Mesothelial cell of epicardium (in vitro differentiated cells): Measurements from ENCODE around the gene ECPAS. TPM values are rescaled to one million over a fixed set of nuclear protein-coding genes. Genes with fewer than 3 reads are reported as not detected.
"Not testable (repeated sequence)": the region's sequence is repeated elsewhere in the genome, so short reads cannot be mapped to it uniquely, and the experiment has no call there.

Experiments used
- DNase-seq, 2 experiments: peaks; one replicate each; pipeline ENCODE4 v3.0.0; 2021; ENCODE audit warnings: low spot score in 2 of 2; ENCODE audit not compliant: unreplicated experiment in 2 of 2
- H3K27ac Mint-ChIP-seq: 2 replicates; pipeline ENCODE4 v1.8.0; 2021; ENCODE audit warnings: mixed read lengths
- H3K27me3 Mint-ChIP-seq: 2 replicates; pipeline ENCODE4 v1.8.0; 2021; ENCODE audit warnings: low read depth, mixed read lengths
- H3K36me3 Mint-ChIP-seq: 2 replicates; pipeline ENCODE4 v1.8.0; 2021; ENCODE audit warnings: mixed read lengths
- H3K4me1 Mint-ChIP-seq: 2 replicates; pipeline ENCODE4 v1.8.0; 2021; ENCODE audit warnings: mixed read lengths
- H3K4me3 Mint-ChIP-seq: 2 replicates; pipeline ENCODE4 v1.8.0; 2021; ENCODE audit warnings: mild to moderate bottlenecking, moderate library complexity, mixed read lengths
- H3K9me3 Mint-ChIP-seq: 2 replicates; pipeline ENCODE4 v1.8.0; 2021; ENCODE audit warnings: mixed read lengths
- total RNA-seq: library from RNA; stranded (reverse); gene quantifications from 3 replicates; pipeline ENCODE4 v1.2.1, GENCODE V29; 2021
- TF ChIP-seq, protein P1 (sequence below): fragments of 200-600 bp; sonication (generic); IDR thresholded peaks from one replicate; pipeline ENCODE4 v1.5.0; 2021; ENCODE audit warnings: antibody characterized with exemption; ENCODE audit not compliant: unreplicated experiment

The ECPAS gene
- total RNA-seq, 1 donor from 2014 or later: 84.7 TPM

DNA sequence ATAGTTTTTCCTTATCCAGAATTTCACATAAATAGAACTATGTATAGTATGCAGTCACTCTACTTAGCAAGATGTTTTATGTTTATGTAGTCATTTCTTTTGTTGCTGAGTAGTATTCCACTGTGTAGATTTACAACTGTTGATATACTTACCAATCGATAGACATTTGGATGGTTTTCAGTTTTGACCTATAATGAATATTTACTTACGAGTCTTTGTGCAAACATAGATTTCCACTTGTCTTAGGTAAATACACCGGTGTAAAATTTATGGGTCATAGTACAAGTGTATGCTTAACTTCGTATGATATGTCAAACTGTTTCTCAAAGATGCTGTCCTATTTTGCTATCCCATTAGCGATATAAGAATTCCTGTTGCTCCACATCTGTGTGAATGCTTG lies 134.4 kb downstream of the ECPAS start:
- TF ChIP-seq, protein P1, sequence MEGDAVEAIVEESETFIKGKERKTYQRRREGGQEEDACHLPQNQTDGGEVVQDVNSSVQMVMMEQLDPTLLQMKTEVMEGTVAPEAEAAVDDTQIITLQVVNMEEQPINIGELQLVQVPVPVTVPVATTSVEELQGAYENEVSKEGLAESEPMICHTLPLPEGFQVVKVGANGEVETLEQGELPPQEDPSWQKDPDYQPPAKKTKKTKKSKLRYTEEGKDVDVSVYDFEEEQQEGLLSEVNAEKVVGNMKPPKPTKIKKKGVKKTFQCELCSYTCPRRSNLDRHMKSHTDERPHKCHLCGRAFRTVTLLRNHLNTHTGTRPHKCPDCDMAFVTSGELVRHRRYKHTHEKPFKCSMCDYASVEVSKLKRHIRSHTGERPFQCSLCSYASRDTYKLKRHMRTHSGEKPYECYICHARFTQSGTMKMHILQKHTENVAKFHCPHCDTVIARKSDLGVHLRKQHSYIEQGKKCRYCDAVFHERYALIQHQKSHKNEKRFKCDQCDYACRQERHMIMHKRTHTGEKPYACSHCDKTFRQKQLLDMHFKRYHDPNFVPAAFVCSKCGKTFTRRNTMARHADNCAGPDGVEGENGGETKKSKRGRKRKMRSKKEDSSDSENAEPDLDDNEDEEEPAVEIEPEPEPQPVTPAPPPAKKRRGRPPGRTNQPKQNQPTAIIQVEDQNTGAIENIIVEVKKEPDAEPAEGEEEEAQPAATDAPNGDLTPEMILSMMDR: no peak
- Mint-ChIP-seq H3K27ac (no peak overlapping the region), H3K27me3 (peaks cover 4% of the 10 kb centered on the region), H3K36me3 (no peaks in the 10 kb centered on the region), H3K4me1 (no peaks in the 10 kb centered on the region), H3K9me3 (peaks cover 17% of the 10 kb centered on the region), H3K4me3 (no peak overlapping the region)
- DNase-seq: no peak

DNA sequence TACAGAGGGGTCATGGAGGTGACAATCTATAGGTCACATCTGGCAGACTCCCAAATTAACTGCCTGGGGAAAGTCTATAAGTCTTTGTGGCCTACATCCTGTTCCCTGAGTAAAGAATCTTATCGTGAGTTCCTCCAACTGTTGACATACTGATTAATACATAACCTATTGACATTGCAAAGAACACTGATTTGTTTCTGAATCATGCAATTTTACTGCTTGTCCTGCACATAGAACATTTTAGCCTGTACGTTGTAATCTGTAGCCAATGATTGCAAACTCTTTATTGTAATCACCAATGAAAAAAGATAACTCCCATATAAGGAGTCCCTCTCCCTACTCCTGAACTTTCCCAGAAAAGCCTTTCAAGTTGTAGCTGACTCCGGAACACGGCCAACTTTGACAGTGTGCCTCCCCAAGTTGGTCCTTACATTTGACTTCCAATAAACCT lies 135.3 kb downstream of the ECPAS start:
- no peak for DNase-seq
- Mint-ChIP-seq H3K4me3 (no peak overlapping the region), H3K27ac (no peak overlapping the region), H3K4me1 (no peaks in the 10 kb centered on the region), H3K36me3 (no peaks in the 10 kb centered on the region), H3K9me3 (peaks cover 17% of the 10 kb centered on the region), H3K27me3 (peaks cover 4% of the 10 kb centered on the region)
- TF ChIP-seq, protein P1: no peak

DNA sequence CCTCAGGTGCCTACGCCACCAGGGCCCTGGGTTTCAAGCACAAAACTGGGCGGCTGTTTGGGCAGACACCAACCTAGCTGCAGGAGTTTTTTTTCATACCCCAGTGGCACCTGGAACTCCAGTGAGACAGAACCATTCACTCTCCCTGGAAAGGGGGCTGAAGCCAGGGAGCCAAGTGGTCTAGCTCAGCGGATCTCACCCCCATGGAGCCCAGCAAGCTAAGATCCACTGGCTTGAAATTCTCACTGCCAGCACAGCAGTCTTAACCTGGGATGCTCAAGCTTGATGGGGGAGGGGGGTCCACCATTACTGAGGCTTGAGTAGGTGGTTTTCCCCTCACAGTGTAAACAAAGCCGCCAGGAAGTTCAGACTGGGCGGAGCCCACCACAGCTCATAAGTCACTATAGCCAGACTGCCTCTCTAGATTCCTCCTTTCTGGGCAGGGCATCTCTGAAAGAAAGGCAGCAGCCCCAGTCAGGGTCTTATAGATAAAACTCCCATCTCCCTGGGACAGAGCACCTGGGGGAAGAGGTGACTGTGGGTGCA lies 149.8 kb downstream of the ECPAS start:
- not testable (repeated sequence) for DNase-seq, H3K27me3 Mint-ChIP-seq, H3K27ac Mint-ChIP-seq, H3K4me3 Mint-ChIP-seq, H3K4me1 Mint-ChIP-seq, H3K9me3 Mint-ChIP-seq, H3K36me3 Mint-ChIP-seq

DNA sequence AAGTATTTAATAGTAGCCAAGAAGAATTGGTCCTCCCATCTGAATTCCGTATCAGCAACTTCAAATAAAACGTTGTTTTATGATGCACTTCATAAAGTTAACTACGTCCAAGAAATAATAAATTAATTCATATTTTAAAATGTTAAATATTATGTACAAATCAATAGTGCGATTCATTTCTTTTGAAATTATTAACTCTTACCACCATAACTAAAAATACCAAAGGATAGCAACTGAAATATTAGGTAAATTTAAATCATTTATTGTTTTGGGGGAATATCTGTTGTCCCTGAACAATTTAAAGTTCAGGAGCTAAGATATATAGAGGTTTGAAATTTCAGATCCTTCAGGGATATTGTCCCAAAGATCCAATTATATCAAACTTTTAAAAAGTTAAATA lies 154.1 kb downstream of the ECPAS start, which contains the start of gene OR2K2:
Gene OR2K2, minus strand, starts transcription at position 101 of the 400 bp plus-strand sequence. CDS start 1,791 bp downstream, outside the sequence.
- Mint-ChIP-seq H3K27ac (no peak within 1 kb of the TSS), H3K4me3 (no peak within 1 kb of the TSS), H3K27me3 (peaks cover 19% of the 10 kb centered on the region), H3K36me3 (no peaks in the 10 kb centered on the region), H3K4me1 (no peaks in the 10 kb centered on the region), H3K9me3 (no peaks in the 10 kb centered on the region)
- DNase-seq: no peak
- TF ChIP-seq, protein P1: no peak

DNA sequence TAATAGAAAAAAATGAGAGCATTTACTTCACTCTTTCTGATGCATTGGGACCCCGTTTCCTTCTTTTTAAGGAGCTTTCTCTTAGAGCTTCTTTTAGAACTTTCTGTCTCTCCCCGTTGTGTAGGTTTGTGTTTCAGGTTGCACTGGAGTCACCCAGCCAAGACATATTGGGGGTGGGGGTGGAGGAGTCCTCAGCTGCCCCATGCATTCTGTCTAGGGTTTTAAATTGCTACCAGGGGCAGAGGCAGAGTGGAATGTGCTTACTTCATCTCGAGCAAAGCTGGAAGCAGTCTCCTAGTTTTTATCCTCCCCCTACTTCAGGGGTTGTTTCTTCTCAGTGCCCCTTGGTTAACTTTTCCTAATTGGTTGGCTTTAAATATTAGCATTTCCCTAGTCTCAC lies 163.6 kb downstream of the ECPAS start:
- Mint-ChIP-seq H3K4me1 (no peaks in the 10 kb centered on the region), H3K9me3 (peaks cover 25% of the 10 kb centered on the region), H3K27ac (no peak overlapping the region), H3K36me3 (no peaks in the 10 kb centered on the region), H3K27me3 (peaks cover 1% of the 10 kb centered on the region), H3K4me3 (no peak overlapping the region)
- TF ChIP-seq, protein P1: no peak
- DNase-seq: no peak

DNA sequence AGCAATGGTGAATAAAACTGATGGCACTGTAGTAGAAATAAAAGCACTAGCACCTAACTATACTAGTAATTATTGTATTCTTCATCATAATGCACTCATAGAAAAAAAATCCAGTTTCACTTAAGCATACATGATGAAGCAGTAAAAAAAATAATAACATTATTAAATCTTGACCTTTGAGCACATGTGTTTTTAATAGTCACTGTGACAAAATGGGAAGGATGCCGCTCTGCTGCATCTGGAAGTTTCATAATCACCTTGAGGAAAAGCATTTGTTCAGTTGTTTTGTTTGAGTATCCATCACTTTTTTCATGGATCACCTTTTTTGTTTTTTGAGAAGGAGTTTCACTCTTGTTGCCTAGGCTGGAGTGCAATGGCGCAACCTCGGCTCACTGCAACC lies 167.4 kb downstream of the ECPAS start:
- Mint-ChIP-seq H3K4me1 (no peaks in the 10 kb centered on the region), H3K27me3 (peaks cover 5% of the 10 kb centered on the region), H3K4me3 (no peak overlapping the region), H3K9me3 (peaks cover 23% of the 10 kb centered on the region), H3K27ac (no peak overlapping the region), H3K36me3 (no peaks in the 10 kb centered on the region)
- no peak for DNase-seq
- TF ChIP-seq, protein P1: no peak

Other genes with a start within 250 kb of the ECPAS start
- gene OR2K2, start 154.2 kb downstream of the ECPAS start, total RNA-seq: not detected in 3 replicates
- 12.2 to 13.0 TPM (median 12.6 TPM) in 3 replicates for gene ZNF483, start 40.8 kb upstream of the ECPAS start, total RNA-seq
- 46.2 to 49.2 TPM (median 46.3 TPM) in 3 replicates for gene PTGR1, start 115.3 kb upstream of the ECPAS start, total RNA-seq
- gene DNAJC25, start 147.0 kb upstream of the ECPAS start, total RNA-seq: 9.3 to 10.4 TPM (median 9.9 TPM) in 3 replicates
- gene GNG10, start 177.2 kb upstream of the ECPAS start, total RNA-seq: 22.4 to 25.2 TPM (median 23.9 TPM) in 3 replicates